GM20000 (cell line): ENCODE results near the gene ADGRL3.

Experiments used
- DNase-seq: peaks from one replicate; pipeline ENCODE4 v3.0.0; 2012; ENCODE audit warnings: low spot score
- CTCF ChIP-seq: IDR thresholded peaks from 2 replicates; pipeline ENCODE4 v1.5.1; 2012; ENCODE audit warnings: mild to moderate bottlenecking, control low read depth; ENCODE audit errors: extremely low read depth, missing control alignments

ADGRL3 gene

GRCh38 chr4:61604054-61604453, 403.9 kb downstream of the ADGRL3 start:
- no peak for TF ChIP-seq CTCF

GRCh38 chr4:61605984-61606383, 405.9 kb downstream of the ADGRL3 start:
- no peak for DNase-seq
- TF ChIP-seq CTCF: no peak

More at GRCh38 chr4:61604054-61604453, 403.9 kb downstream of the ADGRL3 start:
- no peak for DNase-seq

GRCh38 chr4:61614231-61614630, 414.1 kb downstream of the ADGRL3 start:
- no peak for TF ChIP-seq CTCF
- no peak for DNase-seq

GRCh38 chr4:61619528-61619927, 419.4 kb downstream of the ADGRL3 start:
- no peak for DNase-seq
- TF ChIP-seq CTCF: no peak

GRCh38 chr4:61628282-61628681, 428.2 kb downstream of the ADGRL3 start:
- no peak for DNase-seq
- TF ChIP-seq CTCF: no peak

- no peak for TF ChIP-seq CTCF
- no peak for DNase-seq
These were observed 428.6 kb downstream of the ADGRL3 start for GRCh38 chr4:61628727-61629126.

- no peak for TF ChIP-seq CTCF
- no peak for DNase-seq
These were observed 430.4 kb downstream of the ADGRL3 start for GRCh38 chr4:61630548-61630947.
